NCI-H1048 (cell line): ENCODE results near the gene MSI1.
"Not testable (repeated sequence)": the region's sequence is repeated elsewhere in the genome, so short reads cannot be mapped to it uniquely, and the experiment has no call there.

ENCODE experiments used
- DNase-seq: peaks from one replicate; lab custom pipeline; 2025; lab: John Stamatoyannopoulos, UW

The MSI1 gene

DNA sequence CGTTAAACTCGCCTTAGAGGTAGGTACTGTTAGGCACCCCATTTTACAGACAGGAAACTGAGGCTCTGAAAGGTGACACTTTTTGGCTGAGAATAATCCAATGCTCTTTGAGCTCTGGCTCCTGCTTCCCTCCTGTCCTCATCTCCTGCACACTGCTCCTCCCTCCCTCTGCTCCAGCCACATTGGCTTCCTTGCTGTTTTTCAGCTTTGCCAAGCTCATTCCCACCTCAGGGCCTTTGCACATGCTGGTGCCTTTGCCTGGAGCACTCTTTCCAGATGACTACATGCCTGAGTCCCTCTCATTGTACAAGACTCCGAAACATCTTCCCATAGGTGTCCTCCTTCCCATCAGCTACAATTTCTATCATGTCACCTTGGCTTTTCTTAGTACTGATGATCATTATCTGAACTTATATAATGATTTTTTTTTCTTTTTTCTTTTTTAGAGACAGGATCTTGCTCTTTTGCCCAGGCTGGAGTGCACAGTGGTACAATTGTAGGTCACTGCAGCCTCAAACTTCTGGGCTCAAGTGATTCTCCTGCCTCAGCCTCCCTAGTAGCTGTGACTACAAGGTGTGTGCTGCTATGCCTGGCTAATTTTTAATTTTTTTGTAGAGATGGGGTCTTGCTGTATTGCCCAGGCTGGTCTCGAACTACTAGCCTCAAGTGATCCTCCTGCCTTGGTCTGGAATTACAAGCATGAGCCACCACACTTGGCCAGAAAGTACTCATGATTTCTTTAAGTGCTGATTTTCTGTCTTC is 15.2 kb downstream of the MSI1 start:
- no peak for DNase-seq

DNA sequence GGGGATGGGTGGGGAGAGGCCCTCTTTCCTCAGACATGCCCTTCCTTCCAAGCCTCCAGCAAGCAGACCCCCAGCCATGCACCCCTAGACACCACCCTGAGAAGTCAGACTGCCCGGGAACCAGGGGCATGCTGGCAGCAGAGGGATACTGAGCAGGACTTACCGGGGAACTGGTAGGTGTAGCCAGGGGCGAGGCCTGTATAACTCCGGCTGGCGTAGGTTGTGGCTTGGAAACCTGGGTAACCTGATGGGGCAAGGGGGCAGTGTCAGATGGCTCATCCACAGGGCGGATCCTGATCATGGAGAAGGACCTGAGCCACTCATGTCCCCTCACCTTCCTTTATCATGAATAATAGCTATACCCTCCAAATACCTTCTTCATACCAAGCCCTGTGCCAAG is 15.8 kb downstream of the MSI1 start:
- no peak for DNase-seq

DNA sequence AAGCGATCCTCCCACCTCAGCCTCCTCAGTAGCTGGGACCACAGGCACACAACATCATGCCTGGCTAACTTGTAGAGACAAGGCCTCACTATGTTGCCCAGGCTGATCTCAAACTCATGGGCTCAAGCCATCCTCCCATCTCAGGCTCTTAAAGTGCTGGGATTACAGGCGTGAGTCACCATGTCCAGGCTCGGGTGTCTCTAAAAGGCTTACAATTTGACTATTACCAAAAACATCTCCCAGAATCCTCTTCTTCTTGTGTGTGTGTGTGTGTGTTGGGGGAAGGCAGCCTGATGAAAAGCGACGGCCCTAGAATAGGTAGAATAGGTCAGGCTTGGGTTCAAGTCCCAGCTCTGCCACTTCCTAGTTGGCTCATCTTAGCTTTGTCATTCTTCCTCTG is 16.8 kb downstream of the MSI1 start:
- no peak for DNase-seq

DNA sequence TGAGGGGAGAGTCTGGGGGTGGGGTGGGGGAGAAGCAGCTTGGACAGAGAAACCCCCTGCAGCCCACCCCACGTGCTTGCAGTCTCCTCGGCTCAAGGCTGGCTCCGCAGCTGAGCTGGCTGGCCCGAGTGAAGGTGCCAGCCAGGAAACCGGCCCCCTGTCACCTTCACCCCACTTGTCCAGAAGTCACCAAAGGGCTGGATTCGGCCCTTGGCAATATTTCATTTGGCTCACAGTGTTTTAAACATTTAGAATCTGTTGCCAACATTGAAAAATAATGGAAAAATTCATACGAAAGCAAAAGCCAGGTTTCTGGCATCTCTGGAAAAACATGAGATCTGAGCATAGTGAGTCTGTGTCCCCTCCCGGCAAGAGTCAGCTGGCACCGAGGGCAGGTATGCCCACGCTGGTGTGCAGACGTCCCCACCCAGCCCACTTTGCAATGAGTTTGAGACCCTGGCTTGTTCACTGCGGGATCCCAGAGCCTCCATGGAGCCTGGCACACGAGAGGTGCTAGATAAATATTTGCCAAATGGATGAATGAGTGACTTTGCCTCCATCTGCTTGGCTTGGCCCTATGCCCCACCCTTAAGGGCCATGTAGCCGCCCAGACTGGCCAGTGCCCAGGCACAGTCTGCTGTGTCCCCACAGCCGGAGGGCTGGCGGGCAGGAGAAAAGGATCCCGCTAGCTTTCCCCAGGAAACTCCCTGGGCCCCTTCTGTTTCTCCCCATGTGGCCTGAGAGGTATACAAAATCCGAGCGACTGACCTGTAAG is 18.2 kb downstream of the MSI1 start:
- DNase-seq, result no peak

DNA sequence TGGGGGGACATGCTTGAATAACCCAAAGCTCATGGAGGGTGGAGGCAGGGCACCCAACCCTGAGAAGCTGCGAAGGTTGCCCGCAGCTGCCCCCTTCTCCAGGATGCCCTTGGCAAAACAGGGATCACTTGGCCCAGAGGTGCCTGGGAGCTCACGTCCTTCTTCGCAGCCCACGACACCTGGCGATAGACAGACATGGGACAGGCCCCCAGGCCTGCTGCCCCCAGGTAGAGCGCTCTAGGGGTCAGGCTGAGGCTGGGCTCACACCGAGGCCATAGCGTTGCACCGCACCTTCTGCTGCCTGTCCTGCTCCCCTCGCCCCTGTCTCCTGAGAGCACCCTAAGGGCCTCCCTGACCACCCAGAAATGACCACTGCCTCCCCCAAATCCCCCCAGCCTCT is 21.2 kb downstream of the MSI1 start:
- no peak for DNase-seq

DNA sequence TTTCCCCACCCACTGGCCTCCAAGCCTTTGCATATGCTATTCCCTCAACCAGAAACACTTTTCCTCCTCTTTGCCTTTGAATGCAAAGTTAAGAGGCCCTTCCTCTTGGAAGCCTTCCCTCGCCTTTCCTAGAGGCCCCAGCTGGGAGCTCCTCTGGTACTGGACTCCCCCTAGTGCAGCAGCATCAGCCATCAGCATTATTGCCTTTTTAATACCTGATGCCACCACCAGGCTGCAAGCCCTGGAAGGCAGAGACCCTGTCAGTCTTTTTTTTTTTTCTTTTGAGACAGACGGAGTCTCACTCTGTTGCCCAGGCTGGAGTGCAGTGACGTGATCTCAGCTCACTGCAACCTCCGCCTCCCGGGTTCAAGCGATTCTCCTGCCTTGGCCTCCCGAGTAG is 22.3 kb downstream of the MSI1 start:
- DNase-seq, result no peak

DNA sequence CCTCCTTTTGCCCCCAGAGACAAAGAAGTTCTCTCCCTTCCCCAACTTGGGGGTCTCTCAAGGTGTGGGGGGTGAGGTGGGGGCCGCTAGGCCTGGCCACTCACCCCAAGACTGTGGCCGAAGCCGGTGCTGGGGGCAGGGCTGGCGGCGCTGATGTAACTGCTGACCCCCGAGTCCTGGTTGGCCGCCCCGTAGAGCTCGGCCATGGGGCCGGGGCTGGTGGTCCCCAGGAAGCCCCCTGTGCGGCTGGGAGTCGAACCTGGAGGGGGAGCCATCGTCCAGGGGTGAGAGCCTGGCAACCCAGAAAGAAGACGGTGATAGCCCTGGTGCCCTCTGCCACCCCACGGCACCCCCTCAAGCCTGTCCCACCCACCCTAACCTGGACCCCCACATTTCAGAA is 22.9 kb downstream of the MSI1 start:
- no peak for DNase-seq

DNA sequence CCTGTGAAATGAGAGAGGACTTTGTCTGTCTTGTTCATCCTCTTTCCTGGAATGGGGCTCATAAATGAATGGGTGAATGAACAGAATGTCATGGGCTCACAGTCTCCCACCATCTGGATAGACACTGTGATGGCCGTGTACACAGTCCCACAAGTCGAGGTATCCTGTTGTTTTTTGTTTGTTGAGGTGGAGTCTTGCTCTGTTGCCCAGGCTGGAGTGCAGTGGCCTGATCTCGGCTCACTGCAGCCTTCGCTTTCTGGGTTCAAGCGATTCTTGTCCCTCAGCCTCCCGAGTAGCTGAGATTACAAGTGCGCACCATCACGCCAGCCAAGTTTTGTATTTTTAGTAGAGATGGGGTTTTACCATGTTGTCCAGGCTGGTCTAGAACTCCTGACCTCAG is 25.3 kb downstream of the MSI1 start:
- no peak for DNase-seq

DNA sequence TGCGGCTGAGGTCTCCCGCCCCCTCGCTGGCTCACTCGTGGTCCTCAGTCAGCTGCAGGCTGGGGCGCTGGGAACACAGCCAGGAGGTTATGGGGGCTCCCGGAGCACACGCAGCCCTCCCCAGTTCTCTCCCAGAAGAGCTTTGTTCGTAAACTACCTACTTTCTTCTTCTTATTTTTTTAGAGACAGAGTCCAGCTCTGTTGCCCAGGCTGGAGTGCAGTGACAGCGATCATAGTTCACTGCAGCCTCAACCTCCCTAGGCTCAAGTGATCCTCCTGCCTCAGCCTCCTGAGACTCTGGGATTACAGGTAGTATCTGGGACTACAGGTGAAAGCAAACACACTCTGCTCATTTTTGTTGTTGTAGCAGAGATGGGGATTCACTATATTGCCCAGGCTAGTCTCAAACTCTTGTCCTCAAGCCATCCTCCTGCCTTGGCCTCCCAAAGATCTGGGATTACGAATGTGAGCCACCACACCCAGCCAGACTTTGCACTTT is 25.9 kb downstream of the MSI1 start:
- DNase-seq, result no peak

DNA sequence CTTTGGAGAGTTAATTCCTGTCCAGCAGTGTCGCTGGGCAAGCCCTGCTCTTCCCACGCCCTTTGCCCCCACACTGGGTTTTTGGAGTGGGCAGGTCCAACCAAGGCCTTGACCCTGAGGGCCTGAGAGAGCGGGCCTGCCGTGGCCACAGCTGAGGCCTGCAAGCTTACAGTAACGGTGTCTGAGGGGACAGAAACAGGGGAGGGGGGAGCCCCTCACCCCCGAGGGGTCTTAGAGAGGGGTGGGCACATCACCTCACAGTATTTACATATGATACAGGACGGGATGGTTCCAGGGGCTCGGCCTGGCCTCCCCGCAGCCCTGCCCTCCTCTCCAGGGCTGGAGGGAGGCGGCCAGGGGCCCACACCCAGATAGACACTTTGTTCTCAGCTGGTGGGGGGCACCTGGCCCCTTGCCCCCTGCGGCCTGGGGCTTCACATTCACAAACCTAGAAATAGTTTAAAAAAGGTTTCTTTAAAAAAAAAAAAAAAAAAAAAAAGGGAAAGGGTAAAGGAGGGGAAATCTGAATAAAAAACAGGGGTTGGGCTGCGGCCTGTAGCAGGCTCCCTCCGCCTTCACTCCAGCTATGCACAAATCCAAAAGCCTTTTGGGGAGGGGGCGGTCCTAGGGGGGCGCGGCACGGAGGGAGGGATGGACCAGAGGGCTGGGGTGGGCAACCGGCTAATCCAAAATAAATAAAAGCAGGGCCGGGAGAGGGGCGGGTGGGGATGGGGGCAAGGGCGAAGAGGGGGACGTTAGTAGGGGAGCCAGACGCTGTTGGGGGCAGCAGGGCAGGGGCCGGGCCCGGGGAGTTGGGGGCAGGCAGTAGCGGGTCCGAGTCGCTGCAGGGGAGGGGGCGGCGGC is 26.6 kb downstream of the MSI1 start:
- DNase-seq, result no peak

DNA sequence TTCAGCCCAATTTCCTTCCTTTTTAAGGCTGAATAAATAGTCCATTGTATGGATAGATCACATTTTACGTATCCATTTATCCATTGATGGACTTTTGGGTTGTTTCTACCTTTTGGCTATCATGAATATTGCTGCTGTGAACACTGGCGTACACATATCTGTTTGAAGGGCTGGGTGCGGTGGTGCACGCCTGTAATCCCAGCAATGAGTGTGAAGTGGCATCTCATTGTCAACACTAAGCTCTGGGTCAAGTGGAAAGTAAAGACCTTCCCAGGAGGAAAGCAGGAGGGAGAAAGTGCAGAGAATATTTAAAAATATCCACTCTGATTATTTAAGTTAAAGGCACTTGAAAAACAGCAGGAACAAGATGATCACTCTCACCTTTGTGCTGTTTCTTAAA is 29.7 kb downstream of the MSI1 start:
- DNase-seq, result no peak

DNA sequence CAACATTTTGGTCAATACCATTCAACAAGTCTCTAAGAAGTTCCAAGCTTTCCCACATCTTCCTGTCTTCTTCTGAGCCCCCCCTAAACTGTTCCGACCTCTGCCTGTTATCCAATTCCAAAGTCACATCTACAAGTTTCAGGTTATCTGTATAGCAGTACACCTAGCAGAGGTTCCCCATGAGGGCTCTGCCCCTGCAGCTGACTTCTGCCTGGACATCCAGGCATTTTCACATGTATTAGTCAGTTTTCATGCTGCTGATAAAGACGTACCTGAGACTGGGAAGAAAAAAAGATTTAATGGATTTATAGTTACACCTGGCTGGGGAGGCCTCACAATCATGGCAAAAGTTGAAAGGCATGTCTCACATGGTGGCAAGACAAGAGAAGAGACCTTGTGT is 31.2 kb downstream of the MSI1 start:
- DNase-seq, result no peak

DNA sequence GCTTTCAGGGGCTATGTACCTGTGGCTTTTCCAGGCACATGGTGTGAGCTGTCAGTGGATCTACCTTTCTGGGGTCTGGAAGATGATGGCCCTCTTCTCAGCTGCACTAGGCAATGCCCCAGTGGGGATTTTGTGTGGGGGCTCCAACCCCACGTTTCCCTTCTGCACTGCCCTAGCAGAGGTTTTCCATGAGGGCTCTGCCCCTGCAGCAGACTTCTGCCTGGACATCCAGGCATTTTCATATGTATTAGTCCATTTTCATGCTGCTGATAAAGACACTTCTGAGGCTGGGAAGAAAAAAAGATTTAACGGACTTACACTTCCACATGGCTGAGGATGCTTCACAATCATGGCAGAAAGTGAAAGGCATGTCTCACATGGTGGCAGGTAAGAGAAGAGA is 32.6 kb downstream of the MSI1 start:
- not testable (repeated sequence) for DNase-seq

DNA sequence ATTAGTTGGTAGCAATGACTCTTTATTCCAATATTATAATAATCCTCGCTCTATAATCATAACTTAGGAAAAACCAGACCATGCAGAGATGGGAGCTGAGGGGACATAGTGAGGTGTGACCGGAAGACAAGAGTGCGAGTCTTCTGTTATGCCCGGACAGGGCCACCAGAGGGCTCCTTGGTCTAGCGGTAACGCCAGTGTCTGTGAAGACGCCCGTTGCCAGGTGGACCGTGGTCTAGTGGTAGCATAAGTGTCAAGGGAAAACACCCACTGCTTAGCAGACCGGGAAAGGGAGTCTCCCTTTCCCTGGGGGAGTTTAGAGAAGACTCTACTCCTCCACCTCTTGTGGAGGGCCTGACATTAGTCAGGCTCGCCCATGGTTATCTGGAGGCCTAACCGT is 33.5 kb downstream of the MSI1 start:
- not testable (repeated sequence) for DNase-seq

DNA sequence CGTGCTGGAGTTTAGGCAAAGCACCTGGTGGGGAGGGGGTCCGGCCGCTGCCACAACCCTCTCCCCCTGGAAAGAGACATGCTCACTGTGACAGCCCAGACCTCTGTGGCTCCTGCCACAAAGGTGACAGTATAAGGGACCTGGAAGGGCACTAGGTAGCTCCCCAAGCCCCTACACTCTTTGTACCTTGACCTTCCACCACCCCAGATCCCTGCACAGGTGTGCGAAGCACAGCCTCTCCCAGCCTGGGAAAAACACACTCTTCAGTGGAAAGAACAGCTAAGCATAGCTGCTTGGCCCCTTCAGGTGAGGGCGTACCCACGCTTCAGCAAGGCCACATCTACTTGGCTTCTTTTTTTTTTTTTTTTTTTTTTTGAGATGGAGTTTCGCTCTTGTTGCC is 36.4 kb downstream of the MSI1 start:
- no peak for DNase-seq

DNA sequence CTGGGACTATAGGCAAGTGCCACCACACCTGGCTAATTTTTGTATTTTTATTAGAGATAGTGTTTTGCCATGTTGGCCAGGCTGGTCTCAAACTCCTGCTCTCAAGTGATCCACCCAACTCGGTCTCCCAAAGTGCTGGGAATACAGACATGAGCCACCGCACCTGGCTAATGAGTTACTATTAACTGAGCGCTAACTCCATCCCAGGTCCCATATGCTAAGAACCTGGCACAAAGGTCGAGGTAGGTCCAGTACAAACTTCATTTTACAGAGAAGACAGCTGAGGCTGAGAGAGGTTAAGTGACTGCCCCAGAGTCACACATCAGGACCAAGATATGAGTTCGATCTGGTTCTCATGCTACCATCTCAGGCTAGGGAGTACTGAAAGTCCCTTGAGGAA is 36.9 kb downstream of the MSI1 start:
- no peak for DNase-seq

DNA sequence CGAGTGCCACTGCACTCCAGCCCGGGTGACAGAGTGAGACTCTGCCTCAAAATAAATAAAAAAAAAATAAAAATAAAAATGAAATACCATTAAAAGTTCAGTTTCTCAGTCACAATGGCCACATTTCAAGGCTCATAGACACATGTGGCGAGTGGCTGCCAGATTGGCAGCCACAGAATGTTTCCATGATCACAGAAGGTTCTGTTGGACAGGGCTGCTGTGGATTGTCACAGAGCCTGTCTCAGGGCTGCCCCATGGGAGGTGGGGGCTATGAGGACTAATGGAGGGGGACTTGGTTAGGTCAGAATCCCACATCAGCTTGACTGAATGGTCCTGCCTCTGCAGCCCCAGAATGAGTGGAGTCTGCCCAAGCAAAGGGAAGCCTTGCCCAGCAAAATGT is 37.6 kb downstream of the MSI1 start:
- no peak for DNase-seq

DNA sequence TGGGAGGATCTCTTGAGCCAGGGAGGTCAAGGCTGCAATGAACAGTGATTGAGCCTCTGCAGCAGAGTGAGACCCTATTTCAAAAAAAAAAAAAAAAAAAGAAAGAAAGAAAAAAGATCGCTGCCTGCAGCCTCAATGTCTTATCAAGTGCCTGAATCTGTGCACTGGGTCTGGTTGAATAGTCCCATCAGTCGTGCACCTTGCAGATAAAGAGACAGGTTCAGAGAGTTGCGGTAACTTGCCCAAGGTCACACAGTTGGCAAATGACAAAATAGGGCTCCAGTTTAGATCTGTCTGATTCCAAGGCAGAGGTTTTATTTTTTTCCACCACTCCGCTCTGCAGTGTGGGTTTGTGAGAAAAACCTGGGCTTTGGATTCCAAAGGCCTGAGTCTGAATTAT is 40.7 kb downstream of the MSI1 start:
- no peak for DNase-seq

DNA sequence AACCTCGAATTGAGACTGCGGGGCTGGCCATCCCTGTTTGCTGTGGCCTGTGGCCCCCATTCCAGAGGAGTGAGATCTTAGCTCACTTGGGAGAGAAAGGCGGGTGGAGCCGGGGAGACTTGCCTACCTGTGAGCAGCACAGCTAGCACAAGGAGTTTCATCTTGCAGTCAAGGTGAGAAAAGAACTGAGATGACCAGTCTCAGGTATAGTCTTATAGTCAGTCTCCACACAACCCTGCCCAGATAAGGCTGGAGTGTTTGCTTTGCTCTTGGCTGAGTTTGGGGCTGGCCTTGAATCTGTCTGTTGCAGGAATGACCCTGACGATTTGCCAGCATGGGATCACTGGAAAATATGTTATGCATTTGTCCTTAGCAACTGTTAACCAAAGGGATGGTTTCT is 41.4 kb downstream of the MSI1 start, which contains the start of gene PLA2G1B:
TSS of gene PLA2G1B (minus strand) at position 187 of the 400 bp plus-strand sequence. CDS start at position 161, 26 bp downstream.
- no peak for DNase-seq

DNA sequence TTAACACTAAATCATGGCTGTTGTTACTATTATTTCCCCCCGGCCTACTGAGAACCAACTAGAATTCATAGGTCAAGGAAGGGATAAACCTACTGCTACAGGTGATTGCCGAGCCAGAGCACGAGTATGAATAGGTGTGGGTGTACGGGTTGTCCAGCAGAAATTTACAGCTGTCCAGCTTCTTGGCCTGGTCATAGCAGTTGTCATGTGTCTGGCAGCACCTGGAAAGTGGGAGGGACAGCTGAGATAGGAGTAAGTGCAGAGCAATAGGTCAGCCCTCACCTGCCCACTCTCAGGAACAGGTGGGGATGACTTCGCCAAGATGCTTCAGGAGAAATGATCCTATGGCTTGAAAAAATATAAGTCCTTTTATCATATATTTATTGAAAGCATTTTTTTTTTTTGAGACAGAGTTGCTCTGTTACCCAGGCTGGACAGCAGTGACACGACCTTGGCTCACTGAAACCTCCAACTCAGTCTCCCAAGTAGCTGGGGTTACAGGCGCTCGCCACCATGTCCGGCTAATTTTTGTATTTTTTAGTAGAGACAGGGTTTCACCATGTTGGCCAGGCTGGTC is 44.0 kb downstream of the MSI1 start:
- no peak for DNase-seq

DNA sequence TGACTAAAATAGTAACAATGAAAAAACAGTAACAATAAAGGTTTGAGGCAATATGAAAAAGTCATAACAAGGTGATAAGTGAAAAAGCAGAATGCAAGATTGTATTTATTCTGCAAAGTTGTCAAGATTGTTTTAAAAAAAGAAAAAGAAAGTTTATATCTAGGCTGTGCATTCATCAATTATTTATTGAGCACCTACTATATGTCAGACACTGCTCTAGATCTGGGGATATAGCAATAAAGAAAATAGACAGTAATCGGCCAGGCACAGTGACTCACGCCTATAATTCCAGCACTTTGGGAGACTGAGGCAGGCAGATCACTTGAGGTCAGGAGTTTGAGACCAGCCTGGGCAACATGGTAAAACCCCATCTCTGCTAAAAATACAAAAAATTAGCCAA is 45.2 kb downstream of the MSI1 start:
- DNase-seq, result no peak
